ENCODE data around the gene ALG8. TPM values are rescaled to one million over a fixed set of nuclear protein-coding genes. Genes with fewer than 3 reads are reported as not detected.
"Not testable (repeated sequence)": the region's sequence is repeated elsewhere in the genome, so short reads cannot be mapped to it uniquely, and the experiment has no call there.

The ALG8 gene
- total RNA-seq, 2 experiments from 2014 or later = 47.3 to 51.6 TPM

GRCh38 chr11:78080818-78081495, 58.5 kb downstream of the ALG8 start:
- peak overlapping the region; percentile 37 for H3K4me3 Mint-ChIP-seq
- H3K4me1 Mint-ChIP-seq = peaks cover 43% of the 10 kb centered on the region
- DNase-seq = peak; percentile 43
- CTCF ChIA-PET = interaction anchor here (1.3 to 2.4 kb wide), 2 partner anchors 35 to 58 kb away, joined by 5 read pairs; partner anchors contain the start of gene ALG8
- no peak for ATAC-seq
- no peaks in the 10 kb centered on the region for H3K27me3 Mint-ChIP-seq
- no peaks in the 10 kb centered on the region for H3K9me3 Mint-ChIP-seq (ENCODE audit: low read depth)
- peaks cover 14% of the 10 kb centered on the region for H3K36me3 Mint-ChIP-seq
- H3K27ac Mint-ChIP-seq = peak overlapping the region; percentile 35

- Mint-ChIP-seq H3K36me3 (peaks cover 17% of the 10 kb centered on the region), H3K4me1 (peaks cover 49% of the 10 kb centered on the region), H3K27me3 (no peaks in the 10 kb centered on the region), H3K4me3 (peak overlapping the region; percentile 96), H3K27ac (peak overlapping the region; percentile 86), H3K9me3 (ENCODE audit: low read depth) (no peaks in the 10 kb centered on the region)
- CTCF ChIA-PET = interaction anchor here (1.3 to 2.4 kb wide), 4 partner anchors 9 to 59 kb away, joined by 4 to 10 read pairs (median 5); partner anchors contain the start of gene ALG8
- ATAC-seq (no peak), DNase-seq (no peak)
These were observed 59.2 kb downstream of the ALG8 start for GRCh38 chr11:78080084-78080817.

- Mint-ChIP-seq H3K9me3 (ENCODE audit: low read depth) (no peaks in the 10 kb centered on the region), H3K4me3 (peak within 1 kb of the TSS; percentile 96), H3K4me1 (peaks cover 55% of the 10 kb centered on the region), H3K36me3 (peaks cover 21% of the 10 kb centered on the region), H3K27me3 (no peaks in the 10 kb centered on the region), H3K27ac (peak within 1 kb of the TSS; percentile 86)
- CTCF ChIA-PET = interaction anchor here (1.2 to 2.4 kb wide), 6 partner anchors 9 to 495 kb away, joined by 4 to 10 read pairs (median 5); partner anchors contain the start of genes ALG8 and NARS2
- ATAC-seq = peak; percentile 83
- peak; percentile 80 for DNase-seq
These were observed 60.0 kb downstream of the ALG8 start, which contains the start of gene NDUFC2 for GRCh38 chr11:78079232-78080083. NDUFC2 (minus strand) TSS chr11:78079862; CDS start chr11:78079744, 118 bp downstream.

GRCh38 chr11:78078218-78079167, 60.9 kb downstream of the ALG8 start:
- Mint-ChIP-seq H3K27me3 (no peaks in the 10 kb centered on the region), H3K9me3 (ENCODE audit: low read depth) (no peaks in the 10 kb centered on the region), H3K4me1 (peaks cover 55% of the 10 kb centered on the region), H3K4me3 (peak overlapping the region; percentile 96), H3K36me3 (peaks cover 22% of the 10 kb centered on the region), H3K27ac (peak overlapping the region; percentile 86)
- DNase-seq (no peak), ATAC-seq (no peak)
- CTCF ChIA-PET = interaction anchor here (1.0 to 2.4 kb wide), 9 partner anchors 9 to 496 kb away, joined by 3 to 10 read pairs (median 5); partner anchors contain the start of genes INTS4 and NARS2

GRCh38 chr11:78077592-78077991, 61.8 kb downstream of the ALG8 start:
- H3K9me3 Mint-ChIP-seq (ENCODE audit: low read depth); H3K27me3 Mint-ChIP-seq; ATAC-seq; H3K27ac Mint-ChIP-seq; DNase-seq: not testable (repeated sequence)
- CTCF ChIA-PET = interaction anchor here (1.0 to 2.4 kb wide), 7 partner anchors 8 to 497 kb away, joined by 3 to 10 read pairs (median 4); partner anchors contain the start of genes INTS4 and NARS2
- Mint-ChIP-seq H3K4me3 (peak overlapping the region; percentile 96), H3K4me1 (peaks cover 56% of the 10 kb centered on the region), H3K36me3 (peaks cover 26% of the 10 kb centered on the region)

GRCh38 chr11:78076733-78077403, 62.6 kb downstream of the ALG8 start:
- ATAC-seq = no peak
- no peaks in the 10 kb centered on the region for H3K9me3 Mint-ChIP-seq (ENCODE audit: low read depth)
- peaks cover 30% of the 10 kb centered on the region for H3K36me3 Mint-ChIP-seq
- CTCF ChIA-PET = interaction anchor here (1.5 to 2.1 kb wide), 2 partner anchors 10 to 32 kb away, joined by 4 to 9 read pairs; no protein-coding TSS in a partner anchor
- no peak overlapping the region for H3K4me3 Mint-ChIP-seq
- DNase-seq = no peak
- no peaks in the 10 kb centered on the region for H3K27me3 Mint-ChIP-seq
- no peak overlapping the region for H3K27ac Mint-ChIP-seq
- H3K4me1 Mint-ChIP-seq = peaks cover 55% of the 10 kb centered on the region

- DNase-seq (no peak), ATAC-seq (no peak)
- Mint-ChIP-seq H3K9me3 (ENCODE audit: low read depth) (no peaks in the 10 kb centered on the region), H3K27ac (no peak overlapping the region), H3K4me1 (peaks cover 34% of the 10 kb centered on the region), H3K4me3 (no peak overlapping the region), H3K27me3 (no peaks in the 10 kb centered on the region), H3K36me3 (peaks cover 39% of the 10 kb centered on the region)
- CTCF ChIA-PET = no interaction called here
These were observed 64.7 kb downstream of the ALG8 start for GRCh38 chr11:78074756-78075155.

- Mint-ChIP-seq H3K27ac (no peak overlapping the region), H3K36me3 (peaks cover 45% of the 10 kb centered on the region), H3K9me3 (ENCODE audit: low read depth) (no peaks in the 10 kb centered on the region), H3K4me3 (no peak overlapping the region), H3K27me3 (no peaks in the 10 kb centered on the region), H3K4me1 (peaks cover 20% of the 10 kb centered on the region)
- CTCF ChIA-PET = interaction anchor here (1.7 kb wide), 1 partner anchor 25 kb away, joined by 4 read pairs; no protein-coding TSS in a partner anchor
- DNase-seq (no peak), ATAC-seq (no peak)
These were observed 67.0 kb downstream of the ALG8 start for GRCh38 chr11:78072455-78072854.

- Mint-ChIP-seq H3K27ac (no peak overlapping the region), H3K36me3 (peaks cover 48% of the 10 kb centered on the region)
These were observed 67.7 kb downstream of the ALG8 start for GRCh38 chr11:78071717-78072116.

GRCh38 chr11:78070621-78071020, 68.8 kb downstream of the ALG8 start:
- no peak overlapping the region for H3K4me3 Mint-ChIP-seq
- DNase-seq (no peak), ATAC-seq (no peak)
- H3K27me3 Mint-ChIP-seq = no peaks in the 10 kb centered on the region
- H3K9me3 Mint-ChIP-seq (ENCODE audit: low read depth) = no peaks in the 10 kb centered on the region
- no peak overlapping the region for H3K27ac Mint-ChIP-seq
- H3K36me3 Mint-ChIP-seq = peaks cover 43% of the 10 kb centered on the region
- CTCF ChIA-PET = interaction anchor here (1.4 to 1.7 kb wide), 2 partner anchors 9 to 24 kb away, joined by 4 read pairs; partner anchors contain the start of gene NDUFC2
- peaks cover 10% of the 10 kb centered on the region for H3K4me1 Mint-ChIP-seq

More at GRCh38 chr11:78071717-78072116, 67.7 kb downstream of the ALG8 start:
- H3K4me3 Mint-ChIP-seq = no peak overlapping the region
- no peaks in the 10 kb centered on the region for H3K9me3 Mint-ChIP-seq (ENCODE audit: low read depth)
- DNase-seq (no peak), ATAC-seq (no peak)
- CTCF ChIA-PET = interaction anchor here (1.0 to 1.7 kb wide), 2 partner anchors 11 to 25 kb away, joined by 3 to 4 read pairs; no protein-coding TSS in a partner anchor
- no peaks in the 10 kb centered on the region for H3K27me3 Mint-ChIP-seq
- H3K4me1 Mint-ChIP-seq = peaks cover 16% of the 10 kb centered on the region

GRCh38 chr11:78069465-78069864, 70.0 kb downstream of the ALG8 start:
- peaks cover 39% of the 10 kb centered on the region for H3K36me3 Mint-ChIP-seq
- no peak overlapping the region for H3K4me3 Mint-ChIP-seq
- no peak for ATAC-seq
- CTCF ChIA-PET = interaction anchor here (1.1 kb wide), 1 partner anchor 8 kb away, joined by 3 read pairs; no protein-coding TSS in a partner anchor
- H3K27ac Mint-ChIP-seq = no peak overlapping the region
- H3K4me1 Mint-ChIP-seq = peaks cover 2% of the 10 kb centered on the region
- no peaks in the 10 kb centered on the region for H3K9me3 Mint-ChIP-seq (ENCODE audit: low read depth)
- no peaks in the 10 kb centered on the region for H3K27me3 Mint-ChIP-seq
- no peak for DNase-seq

Measured in activated CD8-positive, alpha-beta memory T cell treated with anti-CD3 and anti-CD28 coated beads, Interleukin-2, amount 10 ng/mL, durations not matched to agents 7 days and 5 days (primary cell).